Measurements from ENCODE around the gene DAB1. TPM values are rescaled to one million over a fixed set of nuclear protein-coding genes. Genes with fewer than 3 reads are reported as not detected.

DAB1 gene
- total RNA-seq, 1 donor from 2014 or later = 14.0 TPM

GRCh38 chr1:57138432-57139078, 285.3 kb downstream of the DAB1 start:
- DNase-seq (ENCODE audit: low read depth, low spot score) = no peak
- no peaks in the 10 kb centered on the region for H3K27me3 Mint-ChIP-seq (ENCODE audit: low read depth)
- TF ChIP-seq CTCF (conservative IDR thresholded peaks at IDR 0.05) = no peak
- peaks cover 11% of the 10 kb centered on the region for H3K4me1 Mint-ChIP-seq
- H3K27ac Mint-ChIP-seq (ENCODE audit: unreplicated experiment) = no peak overlapping the region
- H3K9me3 Mint-ChIP-seq = no peaks in the 10 kb centered on the region
- H3K36me3 Mint-ChIP-seq (ENCODE audit: low read depth) = no peaks in the 10 kb centered on the region
- no peak overlapping the region for H3K4me3 Mint-ChIP-seq

GRCh38 chr1:57137980-57138379, 285.9 kb downstream of the DAB1 start:
- Mint-ChIP-seq H3K36me3 (ENCODE audit: low read depth) (no peaks in the 10 kb centered on the region), H3K4me1 (peaks cover 11% of the 10 kb centered on the region), H3K4me3 (no peak overlapping the region), H3K27ac (ENCODE audit: unreplicated experiment) (no peak overlapping the region), H3K27me3 (ENCODE audit: low read depth) (no peaks in the 10 kb centered on the region), H3K9me3 (no peaks in the 10 kb centered on the region)
- DNase-seq (ENCODE audit: low read depth, low spot score) = no peak
- no peak for TF ChIP-seq CTCF (conservative IDR thresholded peaks at IDR 0.05)

- no peaks in the 10 kb centered on the region for H3K36me3 Mint-ChIP-seq (ENCODE audit: low read depth)
- no peak overlapping the region for H3K27ac Mint-ChIP-seq (ENCODE audit: unreplicated experiment)
- no peak overlapping the region for H3K4me3 Mint-ChIP-seq
- H3K27me3 Mint-ChIP-seq (ENCODE audit: low read depth) = no peaks in the 10 kb centered on the region
- H3K4me1 Mint-ChIP-seq = peaks cover 11% of the 10 kb centered on the region
- DNase-seq (ENCODE audit: low read depth, low spot score) = no peak
- H3K9me3 Mint-ChIP-seq = no peaks in the 10 kb centered on the region
- no peak for TF ChIP-seq CTCF (conservative IDR thresholded peaks at IDR 0.05)
These were observed 289.1 kb downstream of the DAB1 start for GRCh38 chr1:57134803-57135202.

- no peak for TF ChIP-seq CTCF (conservative IDR thresholded peaks at IDR 0.05)
- H3K36me3 Mint-ChIP-seq (ENCODE audit: low read depth) = no peaks in the 10 kb centered on the region
- DNase-seq (ENCODE audit: low read depth, low spot score) = no peak
- peaks cover 6% of the 10 kb centered on the region for H3K4me1 Mint-ChIP-seq
- H3K27ac Mint-ChIP-seq (ENCODE audit: unreplicated experiment) = no peak overlapping the region
- H3K4me3 Mint-ChIP-seq = no peak overlapping the region
- no peaks in the 10 kb centered on the region for H3K9me3 Mint-ChIP-seq
- no peaks in the 10 kb centered on the region for H3K27me3 Mint-ChIP-seq (ENCODE audit: low read depth)
These were observed 290.2 kb downstream of the DAB1 start for GRCh38 chr1:57133686-57134085.

GRCh38 chr1:57132993-57133622, 290.8 kb downstream of the DAB1 start:
- Mint-ChIP-seq H3K9me3 (no peaks in the 10 kb centered on the region), H3K36me3 (ENCODE audit: low read depth) (no peaks in the 10 kb centered on the region), H3K27ac (ENCODE audit: unreplicated experiment) (no peak overlapping the region), H3K4me1 (no peaks in the 10 kb centered on the region), H3K4me3 (no peak overlapping the region), H3K27me3 (ENCODE audit: low read depth) (no peaks in the 10 kb centered on the region)
- no peak for TF ChIP-seq CTCF (conservative IDR thresholded peaks at IDR 0.05)
- DNase-seq (ENCODE audit: low read depth, low spot score) = no peak
